Endodermal cell (in vitro differentiated cells): ENCODE data around the gene F3. TPM values are rescaled to one million over a fixed set of nuclear protein-coding genes. Genes with fewer than 3 reads are reported as not detected.

Source experiments
- DNase-seq: peaks from one replicate; pipeline ENCODE4 v3.0.0-alpha.2; 2017
- H3K27ac ChIP-seq: 2 replicates; pipeline ENCODE4 v1.5.1; 2013; ENCODE audit warnings: mild to moderate bottlenecking, low read depth, low read length, moderate library complexity
- H3K27me3 ChIP-seq: 2 replicates; pipeline ENCODE4 v1.6.1; 2013; ENCODE audit warnings: mild to moderate bottlenecking, low read length, moderate library complexity; ENCODE audit not compliant: insufficient read depth, control insufficient read depth, poor library complexity, severe bottlenecking
- H3K36me3 ChIP-seq: 2 replicates; pipeline ENCODE4 v1.7.0; 2013; ENCODE audit warnings: mild to moderate bottlenecking, low read length, moderate library complexity; ENCODE audit not compliant: control insufficient read depth, insufficient read depth
- H3K4me1 ChIP-seq: one replicate; pipeline ENCODE4 v1.7.0; 2013; ENCODE audit warnings: low read length; ENCODE audit not compliant: control insufficient read depth, insufficient read depth
- H3K4me3 ChIP-seq: 2 replicates; pipeline ENCODE4 v1.5.1; 2013; ENCODE audit warnings: mild to moderate bottlenecking, low read length, moderate library complexity
- H3K9ac ChIP-seq: 2 replicates; pipeline ENCODE4 v1.6.1; 2013; ENCODE audit warnings: mild to moderate bottlenecking, low read length, moderate library complexity; ENCODE audit not compliant: poor library complexity, severe bottlenecking; ENCODE audit errors: extremely low read depth
- H3K9me3 ChIP-seq: 2 replicates; pipeline ENCODE4 v1.6.1; 2013; ENCODE audit warnings: mild to moderate bottlenecking, low read length, moderate library complexity; ENCODE audit not compliant: control insufficient read depth
- H3K27ac Mint-ChIP-seq: 2 replicates; pipeline ENCODE4 v1.8.0; 2020; ENCODE audit warnings: mixed read lengths
- H3K27me3 Mint-ChIP-seq: 2 replicates; pipeline ENCODE4 v1.8.0; 2021; ENCODE audit warnings: mild to moderate bottlenecking, mixed read lengths; ENCODE audit not compliant: insufficient read depth
- H3K36me3 Mint-ChIP-seq: 2 replicates; pipeline ENCODE4 v1.8.0; 2020; ENCODE audit warnings: low read depth, mixed read lengths
- H3K4me1 Mint-ChIP-seq: 2 replicates; pipeline ENCODE4 v1.8.0; 2020; ENCODE audit warnings: mixed read lengths
- H3K4me3 Mint-ChIP-seq: 2 replicates; pipeline ENCODE4 v1.8.0; 2020; ENCODE audit warnings: mild to moderate bottlenecking, moderate library complexity, mixed read lengths
- H3K9me3 Mint-ChIP-seq: 2 replicates; pipeline ENCODE4 v1.8.0; 2020; ENCODE audit warnings: mild to moderate bottlenecking, mixed read lengths
- WGBS, 2 experiments: methylation state at CpG; one replicate each; pipeline versions ENCODE4 v1.1.5 to v1.1.7; 2013; ENCODE audit warnings: missing lambda C conversion rate in 2 of 2, mixed read lengths in 1 of 2; ENCODE audit not compliant: insufficient coverage in 1 of 2, insufficient read length in 1 of 2; 5-methylcytosine and 5-hydroxymethylcytosine counted together
- total RNA-seq, 2 donors: library from RNA; stranded (reverse); fragmentation: NEBNext Ultra II Directional in 1 of 2; extraction: Animal tissue kit (Norgen Biotek cat#: 25700) in 1 of 2; gene quantifications; 2 replicates in 1 of 2; 3 replicates in 1 of 2; pipeline ENCODE4 v1.2.1, GENCODE V29; 2021
- TF ChIP-seq, protein P1 (sequence below): fragments of 200-600 bp; sonication (generic); conservative IDR thresholded peaks from 2 replicates; pipeline ENCODE4 v1.5.0; 2021; ENCODE audit warnings: antibody characterized with exemption, mild to moderate bottlenecking

F3 gene
- total RNA-seq, 2 donors from 2014 or later: 27.6 to 38.1 TPM

DNA sequence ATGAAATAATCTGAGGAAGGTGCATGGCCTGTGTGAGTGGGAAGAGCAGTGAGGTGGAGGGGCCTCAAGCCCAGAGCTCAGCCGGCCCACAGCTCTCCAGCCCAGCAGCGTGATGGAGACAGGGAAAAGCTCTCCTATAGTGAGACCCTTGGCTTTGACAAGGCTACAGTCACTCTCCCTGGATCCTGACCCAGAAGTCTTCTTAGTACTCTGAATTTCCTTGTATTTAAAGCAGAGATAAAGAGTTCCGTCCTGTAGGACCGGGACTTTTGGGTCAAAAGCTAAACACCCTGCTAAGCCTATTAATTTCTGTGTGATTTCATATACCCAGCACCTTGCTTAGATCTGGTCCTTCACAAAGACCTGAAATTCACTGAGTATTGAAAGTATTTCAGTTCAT is 48.2 kb upstream of the F3 start:
- no peak overlapping the region for H3K9ac ChIP-seq
- no peaks in the 10 kb centered on the region for H3K4me1 ChIP-seq
- H3K4me3 ChIP-seq: no peak overlapping the region
- Mint-ChIP-seq H3K4me3 (no peak overlapping the region), H3K27me3 (no peaks in the 10 kb centered on the region), H3K4me1 (peaks cover 9% of the 10 kb centered on the region), H3K36me3 (no peaks in the 10 kb centered on the region), H3K9me3 (no peaks in the 10 kb centered on the region), H3K27ac (no peak overlapping the region)
- DNase-seq: no peak
- H3K27me3 ChIP-seq: no peaks in the 10 kb centered on the region
- TF ChIP-seq, protein P1, sequence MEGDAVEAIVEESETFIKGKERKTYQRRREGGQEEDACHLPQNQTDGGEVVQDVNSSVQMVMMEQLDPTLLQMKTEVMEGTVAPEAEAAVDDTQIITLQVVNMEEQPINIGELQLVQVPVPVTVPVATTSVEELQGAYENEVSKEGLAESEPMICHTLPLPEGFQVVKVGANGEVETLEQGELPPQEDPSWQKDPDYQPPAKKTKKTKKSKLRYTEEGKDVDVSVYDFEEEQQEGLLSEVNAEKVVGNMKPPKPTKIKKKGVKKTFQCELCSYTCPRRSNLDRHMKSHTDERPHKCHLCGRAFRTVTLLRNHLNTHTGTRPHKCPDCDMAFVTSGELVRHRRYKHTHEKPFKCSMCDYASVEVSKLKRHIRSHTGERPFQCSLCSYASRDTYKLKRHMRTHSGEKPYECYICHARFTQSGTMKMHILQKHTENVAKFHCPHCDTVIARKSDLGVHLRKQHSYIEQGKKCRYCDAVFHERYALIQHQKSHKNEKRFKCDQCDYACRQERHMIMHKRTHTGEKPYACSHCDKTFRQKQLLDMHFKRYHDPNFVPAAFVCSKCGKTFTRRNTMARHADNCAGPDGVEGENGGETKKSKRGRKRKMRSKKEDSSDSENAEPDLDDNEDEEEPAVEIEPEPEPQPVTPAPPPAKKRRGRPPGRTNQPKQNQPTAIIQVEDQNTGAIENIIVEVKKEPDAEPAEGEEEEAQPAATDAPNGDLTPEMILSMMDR: no peak
- H3K27ac ChIP-seq: no peak overlapping the region
- no peaks in the 10 kb centered on the region for H3K9me3 ChIP-seq
- H3K36me3 ChIP-seq: no peaks in the 10 kb centered on the region
- 94 to 95% methylated on average over 4 of the region's 4 CpGs for WGBS, 2 experiments

DNA sequence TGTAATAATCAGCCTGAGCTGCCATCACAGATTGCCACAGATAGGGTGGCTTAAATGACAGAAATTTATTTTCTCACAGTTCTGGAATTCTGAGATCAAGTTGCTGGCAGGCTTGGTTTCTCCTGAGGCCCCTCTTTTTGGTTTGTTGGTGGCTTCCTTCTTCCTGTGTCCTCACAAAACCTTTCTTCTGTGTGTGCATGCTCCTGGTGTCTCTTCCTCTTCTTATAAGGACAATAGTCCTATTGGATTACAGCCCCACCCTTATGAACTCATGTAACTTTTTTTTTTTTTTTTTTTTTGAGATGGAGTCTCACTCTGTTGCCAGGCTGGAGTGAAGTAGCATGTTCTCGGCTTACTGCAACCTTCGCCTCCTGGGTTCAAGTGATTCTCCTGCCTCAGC is 41.0 kb upstream of the F3 start:
- TF ChIP-seq, protein P1: no peak
- no peak overlapping the region for H3K4me3 Mint-ChIP-seq
- 96 to 100% methylated on average over 2 of the region's 2 CpGs for WGBS, 2 experiments
- Histone ChIP-seq H3K4me1 (peaks cover 12% of the 10 kb centered on the region), H3K27me3 (no peaks in the 10 kb centered on the region), H3K9me3 (peaks cover 46% of the 10 kb centered on the region), H3K9ac (no peak overlapping the region), H3K4me3 (no peak overlapping the region), H3K36me3 (no peaks in the 10 kb centered on the region), H3K27ac (no peak overlapping the region)
- peaks cover 38% of the 10 kb centered on the region for H3K9me3 Mint-ChIP-seq
- H3K36me3 Mint-ChIP-seq: peaks cover 18% of the 10 kb centered on the region
- H3K4me1 Mint-ChIP-seq: peaks cover 21% of the 10 kb centered on the region
- H3K27me3 Mint-ChIP-seq: no peaks in the 10 kb centered on the region
- no peak for DNase-seq
- no peak overlapping the region for H3K27ac Mint-ChIP-seq

DNA sequence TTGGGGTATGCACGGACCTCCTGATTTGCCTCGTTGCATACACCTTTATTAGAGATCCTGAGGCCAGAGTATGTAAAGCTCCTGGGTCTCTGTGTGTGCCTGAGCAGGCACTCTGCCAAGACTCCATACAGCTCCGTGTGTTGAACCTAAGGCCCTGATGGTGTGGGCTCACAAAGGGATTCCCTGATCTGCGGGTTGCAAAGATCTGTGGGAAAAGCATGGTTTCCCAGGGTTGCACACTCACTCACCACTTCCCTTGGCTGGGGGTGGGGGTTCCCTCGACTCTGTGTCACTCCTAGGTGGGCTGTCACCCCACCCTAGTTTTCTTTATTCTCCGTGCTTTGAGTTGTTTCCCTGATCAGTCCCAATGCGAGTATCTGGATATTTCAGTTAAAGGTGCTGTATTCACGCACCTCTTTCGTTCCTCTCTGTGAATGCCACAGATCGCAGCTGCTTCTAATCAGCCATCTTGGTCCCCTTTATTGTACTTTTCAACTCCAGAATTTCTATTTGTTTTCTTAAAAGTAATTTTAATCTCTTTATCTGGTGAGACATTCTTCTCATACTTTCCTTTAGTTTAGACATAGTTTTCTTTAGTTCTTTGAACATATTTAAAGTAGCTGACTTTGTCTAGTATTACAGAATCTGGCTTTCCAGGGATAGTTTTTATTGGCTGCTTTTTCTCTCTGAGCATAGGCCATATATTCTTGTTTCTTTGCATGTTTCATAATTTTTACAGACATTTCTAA is 39.0 kb upstream of the F3 start:
- H3K9ac ChIP-seq: no peak overlapping the region
- Mint-ChIP-seq H3K27ac (peak overlapping the region; percentile 89), H3K36me3 (peaks cover 27% of the 10 kb centered on the region), H3K27me3 (no peaks in the 10 kb centered on the region), H3K4me3 (no peak overlapping the region), H3K9me3 (peaks cover 58% of the 10 kb centered on the region), H3K4me1 (peaks cover 21% of the 10 kb centered on the region)
- no peak for DNase-seq
- H3K4me1 ChIP-seq: peaks cover 12% of the 10 kb centered on the region
- TF ChIP-seq, protein P1: no peak
- H3K9me3 ChIP-seq: peaks cover 62% of the 10 kb centered on the region
- no peak overlapping the region for H3K27ac ChIP-seq
- WGBS, 2 experiments: 89 to 93% methylated on average over 8 to 10 of the region's 10 CpGs
- no peak overlapping the region for H3K4me3 ChIP-seq
- no peaks in the 10 kb centered on the region for H3K36me3 ChIP-seq
- no peaks in the 10 kb centered on the region for H3K27me3 ChIP-seq
